Kidney glomerular epithelial cell (primary cell): ENCODE measurements around the gene PPIF.

Experiments used
- DNase-seq: peaks from one replicate; lab custom pipeline; 2025; lab: John Stamatoyannopoulos, UW

PPIF gene

GRCh38 chr10:79403441-79404230, 56.4 kb downstream of the PPIF start:
- DNase-seq = no peak

- DNase-seq = no peak
Measured at GRCh38 chr10:79404231-79404609, 57.0 kb downstream of the PPIF start.

- no peak for DNase-seq
Measured at GRCh38 chr10:79404690-79405131, 57.4 kb downstream of the PPIF start.
